ENCODE data around the gene PRKCH. TPM values are rescaled to one million over a fixed set of nuclear protein-coding genes. Genes with fewer than 3 reads are reported as not detected.

Gene PRKCH
- total and polyA plus RNA-seq, 2 of the 13 experiments (the other 11 are each of a cell fraction or from before 2014, with no cell fraction given) = 0.48 to 1.3 TPM

DNA sequence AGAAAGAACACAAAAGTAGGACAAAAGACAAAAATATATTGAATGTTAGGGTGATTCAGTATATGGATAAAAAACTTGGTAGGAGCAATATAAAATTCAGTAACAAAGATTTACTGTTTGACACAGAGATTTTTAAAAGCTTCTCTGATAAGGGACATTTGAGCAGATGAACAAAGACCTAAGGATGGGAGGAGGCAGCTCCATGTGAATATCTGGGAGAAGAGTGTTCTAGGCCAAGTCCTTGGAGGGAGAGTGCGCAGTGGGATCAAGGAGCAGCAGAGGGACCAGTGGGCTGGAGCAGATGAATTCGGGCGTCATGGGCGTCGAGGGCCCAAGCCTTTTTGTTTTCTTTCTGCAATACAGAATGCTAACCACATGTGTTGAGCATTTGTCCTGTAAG is 174.4 kb downstream of the PRKCH start:
- intact Hi-C loops (cut with micrococcal nuclease; ENCODE audit: unreplicated experiment) = no loop called here
- Histone ChIP-seq H3K27me3 (ENCODE audit: control insufficient read depth in 1 of 2, insufficient read depth in 2 of 2, low read length in 2 of 2) (no peaks in the 10 kb centered on the region), H2AFZ (ENCODE audit: low read length) (no peak overlapping the region), H3K4me3 (replicated peaks in 1 of 3; ENCODE audit: insufficient read depth in 1 of 3, low read depth in 2 of 3, low read length in 3 of 3) (no peak overlapping the region), H3K9me3 (ENCODE audit: low read length) (no peaks in the 10 kb centered on the region), H3K79me2 (ENCODE audit: insufficient read depth, low read length) (no peaks in the 10 kb centered on the region), H3K27ac (ENCODE audit: extremely low read length, insufficient read depth, low read length) (no peak overlapping the region), H3K9ac (ENCODE audit: insufficient read depth, low read depth, low read length) (no peak overlapping the region), H4K20me1 (ENCODE audit: insufficient read depth, low read length) (no peaks in the 10 kb centered on the region), H3K4me2 (ENCODE audit: low read depth, low read length) (no peak overlapping the region), H3K4me1 (ENCODE audit: insufficient read depth, low read length) (peaks cover 32% of the 10 kb centered on the region), H3K36me3 (replicated peaks in 1 of 2; ENCODE audit: control insufficient read depth in 1 of 2, insufficient read depth in 2 of 2, low read length in 2 of 2) (no peaks in the 10 kb centered on the region)
- DNase-seq (ENCODE audit: low spot score) (no peak), FAIRE-seq (no peak), ATAC-seq (no peak)
- WGBS (ENCODE audit: low lambda C conversion rate) = 93% methylated on average over 5 of the region's 5 CpGs
- TF ChIP-seq ZNF432 (CRISPR knock-in tag; IDR thresholded peaks at IDR 0.05; ENCODE audit: borderline replicate concordance) (no peak), PHF8 (CRISPR knock-in tag; IDR thresholded peaks at IDR 0.05) (no peak), FIP1L1 (IDR thresholded peaks at IDR 0.05; ENCODE audit: borderline replicate concordance, insufficient read depth, low read depth, low read length) (no peak), ZNF484 (CRISPR knock-in tag; IDR thresholded peaks at IDR 0.05; ENCODE audit: borderline replicate concordance, low read depth) (no peak), ZFP36L1 (CRISPR knock-in tag; IDR thresholded peaks at IDR 0.05) (no peak), SMAD3 (CRISPR knock-in tag; IDR thresholded peaks at IDR 0.05) (no peak), GZF1 (CRISPR knock-in tag; IDR thresholded peaks at IDR 0.05) (no peak), ZNF607 (CRISPR knock-in tag; IDR thresholded peaks at IDR 0.05; ENCODE audit: borderline replicate concordance) (no peak), ZNF773 (CRISPR knock-in tag; IDR thresholded peaks at IDR 0.05; ENCODE audit: borderline replicate concordance) (no peak), ZNF264 (CRISPR knock-in tag; IDR thresholded peaks at IDR 0.05) (no peak), ZNF382 (CRISPR knock-in tag; IDR thresholded peaks at IDR 0.05; ENCODE audit: borderline replicate concordance) (no peak)
- TF ChIP-seq, protein P1, sequence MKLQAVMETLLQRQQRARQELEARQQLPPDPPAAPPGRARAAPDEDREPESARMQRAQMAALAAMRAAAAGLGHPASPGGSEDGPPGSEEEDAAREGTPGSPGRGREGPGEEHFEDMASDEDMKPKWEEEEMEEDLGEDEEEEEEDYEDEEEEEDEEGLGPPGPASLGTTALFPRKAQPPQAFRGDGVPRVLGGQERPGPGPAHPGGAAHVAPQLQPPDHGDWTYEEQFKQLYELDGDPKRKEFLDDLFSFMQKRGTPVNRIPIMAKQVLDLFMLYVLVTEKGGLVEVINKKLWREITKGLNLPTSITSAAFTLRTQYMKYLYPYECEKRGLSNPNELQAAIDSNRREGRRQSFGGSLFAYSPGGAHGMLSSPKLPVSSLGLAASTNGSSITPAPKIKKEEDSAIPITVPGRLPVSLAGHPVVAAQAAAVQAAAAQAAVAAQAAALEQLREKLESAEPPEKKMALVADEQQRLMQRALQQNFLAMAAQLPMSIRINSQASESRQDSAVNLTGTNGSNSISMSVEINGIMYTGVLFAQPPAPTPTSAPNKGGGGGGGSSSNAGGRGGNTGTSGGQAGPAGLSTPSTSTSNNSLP (IDR thresholded peaks at IDR 0.05; ENCODE audit: low read depth, low read length) = no peak
- TF ChIP-seq, protein P2, sequence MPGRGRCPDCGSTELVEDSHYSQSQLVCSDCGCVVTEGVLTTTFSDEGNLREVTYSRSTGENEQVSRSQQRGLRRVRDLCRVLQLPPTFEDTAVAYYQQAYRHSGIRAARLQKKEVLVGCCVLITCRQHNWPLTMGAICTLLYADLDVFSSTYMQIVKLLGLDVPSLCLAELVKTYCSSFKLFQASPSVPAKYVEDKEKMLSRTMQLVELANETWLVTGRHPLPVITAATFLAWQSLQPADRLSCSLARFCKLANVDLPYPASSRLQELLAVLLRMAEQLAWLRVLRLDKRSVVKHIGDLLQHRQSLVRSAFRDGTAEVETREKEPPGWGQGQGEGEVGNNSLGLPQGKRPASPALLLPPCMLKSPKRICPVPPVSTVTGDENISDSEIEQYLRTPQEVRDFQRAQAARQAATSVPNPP (CRISPR knock-in tag; IDR thresholded peaks at IDR 0.05) = no peak
- TF ChIP-seq, protein P3, sequence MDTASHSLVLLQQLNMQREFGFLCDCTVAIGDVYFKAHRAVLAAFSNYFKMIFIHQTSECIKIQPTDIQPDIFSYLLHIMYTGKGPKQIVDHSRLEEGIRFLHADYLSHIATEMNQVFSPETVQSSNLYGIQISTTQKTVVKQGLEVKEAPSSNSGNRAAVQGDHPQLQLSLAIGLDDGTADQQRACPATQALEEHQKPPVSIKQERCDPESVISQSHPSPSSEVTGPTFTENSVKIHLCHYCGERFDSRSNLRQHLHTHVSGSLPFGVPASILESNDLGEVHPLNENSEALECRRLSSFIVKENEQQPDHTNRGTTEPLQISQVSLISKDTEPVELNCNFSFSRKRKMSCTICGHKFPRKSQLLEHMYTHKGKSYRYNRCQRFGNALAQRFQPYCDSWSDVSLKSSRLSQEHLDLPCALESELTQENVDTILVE (CRISPR knock-in tag; IDR thresholded peaks at IDR 0.05) = no peak
- POLR2A ChIA-PET = no interaction called here
- BruUV-seq (replicated peaks) = no TSS peak
- in situ Hi-C loops (cut with HindIII; ENCODE audit: extremely low pct_ligation_motif_present, low pct_unique_long_range_greater_than_20kb) = no loop called here
- CTCF ChIA-PET (ENCODE audit: low intra/inter-chr PET ratio, low total read pairs) = no interaction called here
